Activated naive CD4-positive, alpha-beta T cell treated with Interleukin-2 at 50 U/mL for 16 hours (primary cell): ENCODE data around the gene MICAL2.

Source experiments
- DNase-seq: peaks from one replicate; pipeline ENCODE4 v3.0.0-alpha.2; 2020

Gene MICAL2

GRCh38 chr11:12258451-12258850 lies 148.1 kb downstream of the MICAL2 start:
- DNase-seq: no peak

- DNase-seq: no peak
Observed at GRCh38 chr11:12259956-12260355, 149.6 kb downstream of the MICAL2 start.

- no peak for DNase-seq
Observed at GRCh38 chr11:12260731-12261521, 150.5 kb downstream of the MICAL2 start.

GRCh38 chr11:12261551-12261950 lies 151.2 kb downstream of the MICAL2 start:
- no peak for DNase-seq

- no peak for DNase-seq
Observed at GRCh38 chr11:12263141-12263693, 152.8 kb downstream of the MICAL2 start.

- DNase-seq: no peak
Observed at GRCh38 chr11:12264361-12264760, 154.0 kb downstream of the MICAL2 start.

GRCh38 chr11:12266132-12266531 lies 155.7 kb downstream of the MICAL2 start:
- no peak for DNase-seq

GRCh38 chr11:12266943-12267342 lies 156.6 kb downstream of the MICAL2 start:
- DNase-seq: no peak

- DNase-seq: no peak
Observed at GRCh38 chr11:12267921-12268320, 157.5 kb downstream of the MICAL2 start.

- DNase-seq: no peak
Observed at GRCh38 chr11:12269104-12269441, 158.7 kb downstream of the MICAL2 start.

GRCh38 chr11:12269446-12270214 lies 159.2 kb downstream of the MICAL2 start:
- DNase-seq: no peak

GRCh38 chr11:12270215-12270797 lies 159.9 kb downstream of the MICAL2 start:
- no peak for DNase-seq

GRCh38 chr11:12270817-12271216 lies 160.4 kb downstream of the MICAL2 start:
- DNase-seq: no peak

- DNase-seq: no peak
Observed at GRCh38 chr11:12271241-12271640, 160.9 kb downstream of the MICAL2 start.

- no peak for DNase-seq
Observed at GRCh38 chr11:12271826-12272366, 161.5 kb downstream of the MICAL2 start.

GRCh38 chr11:12272821-12273617 lies 162.6 kb downstream of the MICAL2 start:
- no peak for DNase-seq

GRCh38 chr11:12273618-12273995 lies 163.2 kb downstream of the MICAL2 start:
- DNase-seq: no peak

GRCh38 chr11:12274056-12274455 lies 163.7 kb downstream of the MICAL2 start:
- no peak for DNase-seq

- DNase-seq: no peak
Observed at GRCh38 chr11:12274558-12275197, 164.3 kb downstream of the MICAL2 start.

- DNase-seq: no peak
Observed at GRCh38 chr11:12275818-12276217, 165.4 kb downstream of the MICAL2 start.

GRCh38 chr11:12276356-12276755 lies 166.0 kb downstream of the MICAL2 start:
- no peak for DNase-seq
